ENCODE results near the gene MRPL10.

Gene MRPL10

DNA sequence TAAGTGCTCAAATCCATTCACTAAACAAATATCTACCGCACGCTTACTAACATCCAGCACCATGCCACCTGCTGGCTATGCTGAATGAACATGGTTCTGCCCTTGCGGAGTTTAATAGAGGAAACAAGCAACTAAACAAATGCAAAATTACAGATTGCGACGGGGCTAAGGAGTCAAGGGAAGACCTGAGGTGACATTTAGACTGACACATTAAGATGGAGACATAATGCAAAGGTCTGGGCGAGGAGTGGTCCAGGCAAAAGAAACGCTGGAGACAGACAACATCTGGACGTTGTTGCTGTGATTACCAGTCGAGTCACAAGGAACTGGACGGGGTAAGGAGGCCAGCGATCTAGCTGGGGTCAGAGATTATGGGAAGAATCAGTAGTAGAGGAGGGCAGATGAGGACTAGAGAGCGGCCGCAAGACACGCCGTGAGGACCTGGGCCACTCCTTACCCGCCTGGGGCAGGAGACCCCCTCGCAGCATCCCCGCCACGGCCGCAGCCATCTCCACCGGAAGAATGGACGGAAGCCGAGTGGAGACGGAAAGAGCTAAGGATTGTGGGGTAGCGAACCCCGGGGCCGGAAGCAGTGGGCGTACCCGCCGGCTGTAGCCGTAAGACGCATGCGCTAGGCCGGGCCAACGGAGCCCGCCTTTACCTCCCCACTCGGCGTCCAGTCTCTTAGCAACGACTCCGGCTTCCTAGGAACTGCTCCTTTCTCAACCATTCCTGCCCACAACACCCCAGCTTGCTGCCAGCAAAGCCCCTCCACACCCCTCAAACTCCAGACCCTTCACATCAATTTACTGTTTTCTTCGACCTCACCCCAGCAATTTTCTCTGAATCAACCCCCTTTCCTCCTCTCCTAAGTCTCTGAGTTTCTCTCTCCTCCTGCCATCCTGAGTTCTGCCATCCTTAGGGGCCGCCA is at the start of gene MRPL10, which contains the start of gene LRRC46:
Gene MRPL10 (minus strand): TSS at position 539 of the 931 bp plus-strand sequence. CDS start 30 bp downstream, at position 509.
Gene LRRC46 (plus strand): TSS at position 668 of the 931 bp plus-strand sequence. CDS start 320 bp downstream, outside the sequence.
- H3K4me3 Mint-ChIP-seq = peak within 1 kb of the TSS; percentile 99
- peak within 1 kb of the TSS; percentile 97 for H3K27ac Mint-ChIP-seq
- H3K36me3 Mint-ChIP-seq = no peaks in the 10 kb centered on the region
- H3K9me3 Mint-ChIP-seq (ENCODE audit: low read depth) = no peaks in the 10 kb centered on the region
- H3K4me1 Mint-ChIP-seq (ENCODE audit: low read depth) = peaks cover 48% of the 10 kb centered on the region
- no peaks in the 10 kb centered on the region for H3K27me3 Mint-ChIP-seq

DNA sequence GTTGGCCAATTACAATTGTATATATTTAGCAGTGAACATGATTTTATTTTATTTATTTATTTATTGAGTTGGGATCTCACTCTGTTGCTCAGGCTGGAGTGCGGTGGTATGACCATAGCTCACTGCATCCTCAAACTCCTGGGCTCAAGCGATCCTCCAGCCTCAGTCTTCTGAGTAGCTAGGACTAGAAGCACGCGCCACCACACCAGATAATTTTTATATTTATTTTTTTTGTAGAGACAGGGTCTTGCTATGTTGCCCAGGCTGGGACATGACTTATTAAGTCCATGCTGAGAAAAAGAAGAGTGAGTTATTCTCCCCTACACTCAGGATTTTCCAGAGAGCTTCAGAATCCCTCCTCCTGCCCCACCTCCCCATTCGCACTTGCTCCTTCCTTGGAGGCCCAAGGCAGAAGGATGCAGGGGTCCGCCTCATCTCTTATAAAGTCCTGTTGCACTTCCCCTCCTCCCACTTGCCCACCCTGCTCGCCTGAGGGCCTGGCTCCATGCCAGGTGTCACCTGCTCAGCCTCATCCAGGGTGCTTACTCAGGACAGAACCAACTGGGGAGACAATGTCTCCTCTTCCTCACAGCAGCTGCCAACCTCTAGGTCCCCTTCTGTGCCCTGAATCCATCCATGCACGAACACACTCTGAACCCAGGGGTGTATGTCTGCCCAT is 48.6 kb upstream of the MRPL10 start:
- no peak overlapping the region for H3K4me3 Mint-ChIP-seq
- H3K4me1 Mint-ChIP-seq (ENCODE audit: low read depth) = peaks cover 26% of the 10 kb centered on the region
- no peaks in the 10 kb centered on the region for H3K36me3 Mint-ChIP-seq
- H3K27ac Mint-ChIP-seq = no peak overlapping the region
- no peaks in the 10 kb centered on the region for H3K9me3 Mint-ChIP-seq (ENCODE audit: low read depth)
- H3K27me3 Mint-ChIP-seq = no peaks in the 10 kb centered on the region

DNA sequence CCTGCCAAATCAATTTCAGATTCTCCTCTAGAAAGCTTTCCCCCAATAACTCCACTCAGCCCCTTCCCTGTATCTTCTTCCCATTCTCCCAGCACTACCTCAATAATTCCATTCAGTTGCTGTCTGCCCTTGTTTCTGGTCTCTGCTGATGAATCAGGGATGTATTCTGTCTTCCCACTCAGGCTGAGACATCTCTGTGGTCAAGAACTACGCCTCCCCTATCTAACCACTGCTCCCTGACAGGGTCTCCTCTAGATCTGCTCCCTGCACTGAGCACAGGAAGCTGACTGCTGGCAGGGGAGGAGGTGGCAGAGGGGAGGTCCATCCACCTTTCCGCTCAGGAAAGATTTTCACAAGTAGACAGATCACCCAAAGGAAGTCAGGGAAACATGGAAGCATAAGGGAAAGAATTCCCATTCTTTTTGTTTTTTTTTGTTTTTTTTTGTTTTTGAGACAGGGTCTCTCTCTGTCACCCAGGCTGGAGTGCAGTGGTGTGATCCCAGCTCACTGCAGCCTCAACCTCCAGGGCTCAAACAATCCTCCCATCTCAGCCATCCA is 47.8 kb upstream of the MRPL10 start:
- H3K27me3 Mint-ChIP-seq = peaks cover 2% of the 10 kb centered on the region
- H3K4me3 Mint-ChIP-seq = no peak overlapping the region
- no peak overlapping the region for H3K27ac Mint-ChIP-seq
- no peaks in the 10 kb centered on the region for H3K9me3 Mint-ChIP-seq (ENCODE audit: low read depth)
- peaks cover 18% of the 10 kb centered on the region for H3K4me1 Mint-ChIP-seq (ENCODE audit: low read depth)
- no peaks in the 10 kb centered on the region for H3K36me3 Mint-ChIP-seq

DNA sequence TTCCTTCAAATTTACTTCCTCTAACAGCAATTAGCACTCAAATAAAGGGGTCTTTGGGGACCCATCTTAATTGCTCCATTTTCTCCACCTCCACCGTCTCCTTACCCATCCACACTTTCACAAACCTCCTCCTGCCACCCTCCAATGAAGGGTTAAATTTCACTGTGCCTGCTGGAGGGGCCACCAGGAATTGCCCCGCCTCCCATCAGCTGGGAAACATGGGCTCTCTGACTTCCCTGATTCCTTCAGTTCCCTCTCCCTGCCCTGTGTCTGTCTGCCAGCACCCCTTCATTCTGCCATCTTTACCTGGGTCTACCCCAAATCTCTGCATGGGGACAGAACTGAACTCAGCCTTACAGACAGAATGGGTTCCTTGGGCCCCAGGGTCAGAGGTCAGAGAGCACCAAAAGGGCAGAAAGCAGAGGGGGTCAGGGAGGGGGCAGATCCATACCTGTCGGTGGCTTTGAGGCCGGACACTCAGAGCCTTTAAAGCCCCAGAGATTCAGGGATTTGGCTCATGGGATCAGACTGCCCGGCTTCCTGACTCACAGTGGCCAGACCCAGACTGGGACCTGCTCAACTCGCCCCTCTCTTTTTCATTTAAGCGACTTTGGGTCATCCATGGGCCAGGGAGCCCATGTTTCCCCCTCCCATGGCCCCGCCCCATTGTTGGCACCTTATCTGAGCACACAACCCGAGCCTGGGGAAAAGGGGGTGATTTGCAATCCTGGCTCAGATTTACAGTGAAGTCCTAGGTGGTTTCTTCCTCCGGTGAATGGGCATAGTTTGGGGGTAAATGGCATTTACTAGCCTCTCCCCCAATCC is 47.1 kb upstream of the MRPL10 start:
- Mint-ChIP-seq H3K36me3 (no peaks in the 10 kb centered on the region), H3K4me3 (no peak overlapping the region), H3K27me3 (peaks cover 2% of the 10 kb centered on the region), H3K27ac (no peak overlapping the region), H3K4me1 (ENCODE audit: low read depth) (peaks cover 12% of the 10 kb centered on the region), H3K9me3 (ENCODE audit: low read depth) (no peaks in the 10 kb centered on the region)

DNA sequence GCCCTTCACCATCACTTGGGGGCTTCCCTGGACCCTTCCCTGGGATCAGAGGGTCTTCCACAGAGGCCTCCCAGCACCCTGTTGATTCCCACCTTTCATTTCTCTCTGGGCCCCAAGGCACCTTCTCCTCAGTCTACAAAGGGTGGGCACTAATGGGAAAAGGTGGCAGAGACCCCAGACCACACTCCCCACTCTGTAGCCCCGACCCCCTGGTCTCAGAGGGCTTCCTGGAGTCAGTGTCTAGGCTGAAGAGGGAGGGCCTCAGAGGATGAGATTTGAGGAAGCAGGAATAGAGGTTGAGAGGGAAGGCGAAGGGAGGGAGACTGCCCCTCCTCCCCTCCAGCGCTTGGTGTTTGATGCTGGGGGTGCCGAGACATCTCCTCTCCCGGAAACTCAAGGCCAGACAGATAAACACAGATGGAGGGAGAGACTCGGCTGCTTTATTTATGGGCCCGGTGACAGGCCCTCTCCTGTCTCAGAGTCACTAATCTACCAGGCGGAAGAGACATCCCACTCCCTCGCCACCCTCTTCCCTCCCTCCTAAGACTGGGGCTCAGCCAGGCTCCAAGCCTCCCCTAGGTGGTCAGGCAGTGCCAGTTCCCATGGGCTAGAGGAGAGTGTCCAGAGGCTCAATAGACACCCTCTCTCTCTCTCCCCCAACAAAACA is 46.2 kb upstream of the MRPL10 start:
- no peak overlapping the region for H3K27ac Mint-ChIP-seq
- peaks cover 3% of the 10 kb centered on the region for H3K27me3 Mint-ChIP-seq

DNA sequence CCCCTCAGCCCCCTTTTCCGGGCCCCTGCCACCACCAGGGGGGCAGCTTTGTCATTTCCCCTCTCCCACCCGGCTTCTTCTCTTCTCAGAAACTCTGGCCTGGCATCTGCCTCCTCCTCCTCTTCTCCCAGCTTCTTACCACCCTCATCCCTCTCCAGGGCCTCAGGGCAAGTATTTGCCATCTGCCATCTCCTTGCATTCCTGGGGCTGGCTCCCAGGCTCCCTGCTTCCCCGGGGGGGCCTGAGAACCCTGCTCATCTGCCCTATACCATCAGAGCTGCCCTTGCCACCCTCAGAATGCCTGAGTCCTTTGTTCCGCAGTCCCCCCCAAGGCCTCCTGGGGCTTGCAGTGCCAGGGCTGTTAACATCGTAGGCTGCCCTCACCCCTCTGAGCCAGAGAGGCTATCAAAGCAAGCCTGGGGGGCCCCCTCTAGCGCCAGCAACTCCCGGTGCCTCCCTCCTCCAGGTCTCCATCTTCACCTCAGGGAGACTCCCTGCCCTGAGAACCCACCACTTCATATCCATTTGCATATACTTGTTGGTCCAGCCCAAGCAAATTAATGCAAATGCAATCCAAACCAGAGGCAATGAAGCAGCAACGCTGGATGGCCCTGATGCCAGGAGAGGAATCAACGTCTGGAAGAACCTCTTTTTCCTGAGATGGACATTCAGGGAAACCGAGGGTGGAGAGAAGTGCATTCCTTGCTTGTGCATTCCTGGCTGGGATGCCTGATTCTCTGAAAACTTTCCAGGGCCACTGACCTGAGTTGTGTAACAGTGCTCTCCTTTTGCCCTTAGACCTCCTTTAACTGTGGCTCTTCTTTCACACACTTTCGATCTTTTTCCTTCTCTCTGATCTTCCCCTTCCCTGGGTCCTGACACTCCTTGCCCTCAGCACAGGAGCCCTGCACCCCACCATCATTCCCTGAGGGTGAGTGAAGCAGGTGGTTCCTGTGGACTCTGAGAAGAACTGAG is 44.0 kb upstream of the MRPL10 start:
- no peak overlapping the region for H3K4me3 Mint-ChIP-seq
- H3K27ac Mint-ChIP-seq = no peak overlapping the region
- peaks cover 11% of the 10 kb centered on the region for H3K27me3 Mint-ChIP-seq
- peaks cover 4% of the 10 kb centered on the region for H3K4me1 Mint-ChIP-seq (ENCODE audit: low read depth)
- H3K9me3 Mint-ChIP-seq (ENCODE audit: low read depth) = no peaks in the 10 kb centered on the region
- H3K36me3 Mint-ChIP-seq = no peaks in the 10 kb centered on the region

More for the DNA sequence above, 46.2 kb upstream of the MRPL10 start:
- H3K4me3 Mint-ChIP-seq = no peak overlapping the region
- no peaks in the 10 kb centered on the region for H3K36me3 Mint-ChIP-seq
- H3K4me1 Mint-ChIP-seq (ENCODE audit: low read depth) = peaks cover 4% of the 10 kb centered on the region
- no peaks in the 10 kb centered on the region for H3K9me3 Mint-ChIP-seq (ENCODE audit: low read depth)

DNA sequence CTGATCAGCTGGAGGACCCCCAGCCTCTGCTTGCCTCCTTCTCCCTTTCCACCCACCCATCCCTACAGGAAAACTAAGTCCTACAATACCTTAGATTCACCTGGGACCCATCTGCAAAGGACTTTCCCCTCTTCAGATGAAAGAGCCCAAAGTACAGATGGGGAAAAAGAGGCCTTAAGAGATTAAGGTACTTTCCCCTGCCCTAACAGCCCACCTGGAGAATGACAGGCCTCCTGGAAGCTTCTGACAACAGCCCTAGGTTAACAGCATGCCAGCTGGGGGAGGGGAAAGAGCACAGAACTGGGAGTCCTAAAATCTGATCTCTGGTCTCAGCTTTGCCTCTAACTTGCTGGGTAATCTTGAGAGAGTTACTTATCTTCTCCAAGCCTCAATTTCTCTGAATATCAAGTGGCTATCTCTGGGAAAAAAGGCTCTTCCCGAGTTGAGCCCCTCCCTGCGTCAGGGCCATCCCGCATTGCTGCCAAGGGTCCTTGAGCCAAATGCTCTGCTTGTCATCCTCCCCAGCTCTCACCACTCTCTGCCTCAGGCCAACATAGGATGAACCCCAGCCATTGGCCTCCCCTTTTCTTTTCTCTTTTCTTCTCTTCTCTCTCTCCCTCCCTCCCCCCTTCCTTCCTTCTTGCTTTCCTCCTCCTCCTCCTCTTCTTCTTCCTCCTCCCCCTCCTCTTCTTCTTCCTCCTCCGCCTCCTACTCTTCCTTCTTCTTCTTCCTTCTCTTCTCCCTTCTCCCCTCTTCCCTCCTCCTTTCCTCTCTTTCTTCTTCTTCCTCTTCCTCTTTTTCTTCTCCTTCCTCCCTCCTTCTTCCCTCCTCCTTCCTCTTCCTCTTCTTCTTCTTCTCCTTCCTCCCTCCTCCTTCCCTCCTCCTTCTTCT is 42.1 kb upstream of the MRPL10 start:
- H3K4me3 Mint-ChIP-seq = no peak overlapping the region
- H3K4me1 Mint-ChIP-seq (ENCODE audit: low read depth) = no peaks in the 10 kb centered on the region
- H3K9me3 Mint-ChIP-seq (ENCODE audit: low read depth) = no peaks in the 10 kb centered on the region
- no peaks in the 10 kb centered on the region for H3K36me3 Mint-ChIP-seq
- H3K27me3 Mint-ChIP-seq = peaks cover 14% of the 10 kb centered on the region
- H3K27ac Mint-ChIP-seq = no peak overlapping the region

DNA sequence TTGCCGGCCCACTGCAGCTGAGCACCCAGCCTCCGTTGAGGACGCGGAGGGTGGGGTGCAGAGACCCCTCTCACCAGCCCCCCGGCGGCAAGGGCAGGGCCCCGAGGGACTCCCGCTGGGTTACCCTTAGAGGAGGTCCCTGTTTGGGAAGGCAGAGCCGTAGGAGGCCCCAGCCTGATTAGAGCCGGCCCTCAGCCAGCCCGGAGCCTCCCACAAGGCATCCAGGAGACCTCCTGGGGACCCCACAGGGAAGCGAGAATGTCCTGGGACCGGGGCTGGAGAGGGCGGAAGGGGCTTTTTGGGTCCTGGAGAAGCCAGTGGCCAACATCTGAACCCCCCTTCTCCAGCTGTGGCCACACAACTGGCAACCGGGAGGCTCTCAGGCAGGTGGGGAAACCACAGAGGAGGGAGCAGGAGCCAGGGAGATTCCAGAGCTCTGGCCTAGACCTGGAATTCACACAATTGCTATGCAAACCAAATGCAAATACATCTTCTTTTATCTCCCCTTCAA is 41.4 kb upstream of the MRPL10 start:
- no peaks in the 10 kb centered on the region for H3K4me1 Mint-ChIP-seq (ENCODE audit: low read depth)
- peaks cover 16% of the 10 kb centered on the region for H3K27me3 Mint-ChIP-seq
- no peak overlapping the region for H3K4me3 Mint-ChIP-seq
- no peaks in the 10 kb centered on the region for H3K9me3 Mint-ChIP-seq (ENCODE audit: low read depth)
- H3K36me3 Mint-ChIP-seq = no peaks in the 10 kb centered on the region
- H3K27ac Mint-ChIP-seq = no peak overlapping the region

DNA sequence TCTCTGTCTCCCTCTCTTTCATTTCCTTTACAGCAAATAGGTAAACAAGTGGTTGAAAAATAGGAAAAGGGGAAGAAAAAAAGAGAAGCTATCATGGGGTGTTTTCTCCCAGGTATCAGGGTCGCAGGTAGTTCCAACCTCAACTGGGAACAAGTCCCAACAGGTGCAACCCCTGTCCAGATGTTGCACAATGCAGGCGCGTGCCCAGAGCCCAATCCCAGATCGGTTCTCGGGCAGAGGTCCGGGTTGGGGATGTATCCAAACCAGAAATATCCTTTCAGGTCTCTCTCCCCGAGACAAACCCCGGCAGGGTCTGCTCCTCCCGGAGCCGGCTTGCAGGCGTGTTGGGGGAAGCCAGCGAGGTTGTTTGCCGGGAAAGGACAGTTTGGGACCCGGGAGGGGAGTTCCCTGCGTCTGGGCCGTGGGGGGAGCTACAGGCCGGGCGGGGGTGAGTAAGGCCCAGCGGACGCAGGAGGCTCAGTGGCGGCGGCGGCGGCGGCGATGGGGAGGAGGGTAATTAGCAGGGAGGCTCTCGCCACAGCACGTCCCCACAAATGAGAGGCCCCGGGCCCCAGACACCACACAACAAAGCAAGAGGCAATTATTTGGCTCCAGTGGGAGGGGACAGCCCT is 40.8 kb upstream of the MRPL10 start:
- no peak overlapping the region for H3K27ac Mint-ChIP-seq
- no peak overlapping the region for H3K4me3 Mint-ChIP-seq
- H3K9me3 Mint-ChIP-seq (ENCODE audit: low read depth) = no peaks in the 10 kb centered on the region
- H3K36me3 Mint-ChIP-seq = no peaks in the 10 kb centered on the region
- H3K4me1 Mint-ChIP-seq (ENCODE audit: low read depth) = no peaks in the 10 kb centered on the region
- H3K27me3 Mint-ChIP-seq = peaks cover 16% of the 10 kb centered on the region

DNA sequence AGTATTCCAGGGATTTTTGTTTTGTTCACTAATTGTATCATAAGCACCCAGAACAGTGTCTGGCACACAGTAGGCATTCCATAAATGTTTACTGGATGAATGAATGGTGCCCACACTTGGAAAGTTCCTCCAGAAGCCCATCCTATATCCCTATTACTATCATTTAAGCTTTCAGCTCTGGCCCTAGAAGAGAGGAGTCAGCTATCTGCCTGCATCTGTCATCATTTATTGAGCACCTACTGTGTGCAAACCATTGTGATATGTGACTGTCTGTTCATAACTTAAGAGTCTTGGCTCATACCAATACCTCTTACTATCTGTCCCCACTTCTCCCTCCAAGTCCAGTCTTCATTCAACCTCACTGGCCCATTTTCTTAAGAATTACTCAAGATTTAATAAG is 39.7 kb upstream of the MRPL10 start:
- Mint-ChIP-seq H3K27ac (no peak overlapping the region), H3K36me3 (no peaks in the 10 kb centered on the region), H3K4me1 (ENCODE audit: low read depth) (no peaks in the 10 kb centered on the region), H3K9me3 (ENCODE audit: low read depth) (no peaks in the 10 kb centered on the region), H3K4me3 (no peak overlapping the region), H3K27me3 (peaks cover 16% of the 10 kb centered on the region)

DNA sequence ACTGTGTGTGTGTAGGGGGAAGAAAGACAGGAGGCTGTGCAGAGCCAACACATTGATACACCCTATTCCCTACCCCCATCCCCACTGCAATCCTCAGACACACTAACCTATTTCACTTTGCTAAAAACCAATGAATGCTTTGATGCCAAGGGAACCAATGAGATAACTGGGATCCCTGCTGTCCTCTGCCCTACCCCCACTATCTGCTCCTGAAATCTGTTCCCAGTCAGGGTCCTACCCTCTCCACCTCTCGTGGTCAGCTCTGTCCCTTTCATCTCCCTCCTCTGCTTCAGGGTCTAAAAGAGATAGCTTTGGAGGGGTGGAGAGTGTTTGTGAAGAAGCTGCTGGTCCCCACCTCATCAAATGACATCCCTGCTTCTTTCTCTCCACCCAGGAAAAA is 38.7 kb upstream of the MRPL10 start:
- Mint-ChIP-seq H3K36me3 (no peaks in the 10 kb centered on the region), H3K9me3 (ENCODE audit: low read depth) (no peaks in the 10 kb centered on the region), H3K4me3 (no peak overlapping the region), H3K4me1 (ENCODE audit: low read depth) (peaks cover 3% of the 10 kb centered on the region), H3K27me3 (peaks cover 16% of the 10 kb centered on the region), H3K27ac (no peak overlapping the region)

DNA sequence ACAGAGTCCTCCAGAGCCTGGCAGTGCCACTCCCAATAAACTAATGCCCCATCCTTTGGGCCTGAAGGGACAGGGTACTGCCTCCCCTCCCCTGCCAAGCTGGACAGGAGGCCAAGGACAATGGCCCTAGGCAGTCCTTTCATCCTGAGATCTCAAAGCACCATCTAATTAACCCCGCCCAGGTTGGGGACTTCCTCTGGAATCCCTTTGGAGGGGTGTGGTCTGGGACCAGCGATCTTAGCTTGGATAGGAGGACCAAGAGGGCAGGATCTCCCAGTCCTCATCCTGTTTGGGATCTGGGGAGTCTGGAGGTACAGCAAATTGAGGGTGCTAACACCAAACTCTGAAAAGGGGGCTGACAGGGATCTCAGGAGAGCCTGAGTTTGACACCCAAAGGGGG is 37.8 kb upstream of the MRPL10 start:
- H3K27ac Mint-ChIP-seq = no peak overlapping the region
- no peaks in the 10 kb centered on the region for H3K9me3 Mint-ChIP-seq (ENCODE audit: low read depth)
- no peaks in the 10 kb centered on the region for H3K36me3 Mint-ChIP-seq
- H3K4me3 Mint-ChIP-seq = no peak overlapping the region
- peaks cover 14% of the 10 kb centered on the region for H3K27me3 Mint-ChIP-seq
- peaks cover 7% of the 10 kb centered on the region for H3K4me1 Mint-ChIP-seq (ENCODE audit: low read depth)

All from activated naive CD8-positive, alpha-beta T cell (primary cell).